ENCODE data around the gene USP17L19. TPM values are rescaled to one million over a fixed set of nuclear protein-coding genes. Genes with fewer than 3 reads are reported as not detected.
A peak's percentile ranks its signal among the peaks of the same experiment; 100 is the strongest.
"Not testable (repeated sequence)": the region's sequence is repeated elsewhere in the genome, so short reads cannot be mapped to it uniquely, and the experiment has no call there.

The USP17L19 gene
- not detected in 3 replicates for total RNA-seq (2021)
- not detected for Bru-seq, nascent RNA
- long read RNA-seq, experiment 1, result 0 reads
- long read RNA-seq, experiment 2, result 0 reads
- long read RNA-seq, experiment 3, result 0 reads

GRCh38 chr4:9253078-9253477 is at the start of gene USP17L19:
Gene USP17L19, plus strand, starts transcription at chr4:9253378. Its CDS starts 0 bp downstream, at chr4:9253378.
- H3K27me3 Mint-ChIP-seq (ENCODE audit: low read depth); H3K27ac Mint-ChIP-seq; POLR2A ChIA-PET; DNase-seq (ENCODE audit: low spot score); H3K4me3 Mint-ChIP-seq; H3K9me3 Mint-ChIP-seq; CTCF ChIA-PET; H3K36me3 Mint-ChIP-seq; ATAC-seq; H3K4me1 Mint-ChIP-seq: not testable (repeated sequence)

GRCh38 chr4:9210357-9210756 is 42.8 kb upstream of the USP17L19 start, which contains the start of gene USP17L10:
Gene USP17L10, plus strand, starts transcription at chr4:9210657. Its CDS starts 0 bp downstream, at chr4:9210657.
- H3K9me3 Mint-ChIP-seq; CTCF ChIA-PET; H3K4me1 Mint-ChIP-seq; H3K27ac Mint-ChIP-seq; POLR2A ChIA-PET; ATAC-seq; H3K27me3 Mint-ChIP-seq (ENCODE audit: low read depth); H3K36me3 Mint-ChIP-seq; DNase-seq (ENCODE audit: low spot score); H3K4me3 Mint-ChIP-seq: not testable (repeated sequence)

GRCh38 chr4:9214701-9215100 is 38.5 kb upstream of the USP17L19 start:
- POLR2A ChIA-PET; DNase-seq (ENCODE audit: low spot score); H3K4me3 Mint-ChIP-seq; ATAC-seq; H3K4me1 Mint-ChIP-seq; H3K9me3 Mint-ChIP-seq; H3K36me3 Mint-ChIP-seq; H3K27ac Mint-ChIP-seq; CTCF ChIA-PET; H3K27me3 Mint-ChIP-seq (ENCODE audit: low read depth): not testable (repeated sequence)

GRCh38 chr4:9215105-9215504 is 38.1 kb upstream of the USP17L19 start, which contains the start of gene USP17L11:
Gene USP17L11, plus strand, starts transcription at chr4:9215405. Its CDS starts 0 bp downstream, at chr4:9215405.
- DNase-seq (ENCODE audit: low spot score); H3K27me3 Mint-ChIP-seq (ENCODE audit: low read depth); CTCF ChIA-PET; H3K9me3 Mint-ChIP-seq; H3K36me3 Mint-ChIP-seq; H3K4me1 Mint-ChIP-seq; ATAC-seq; H3K4me3 Mint-ChIP-seq; H3K27ac Mint-ChIP-seq; POLR2A ChIA-PET: not testable (repeated sequence)

GRCh38 chr4:9219852-9220251 is 33.3 kb upstream of the USP17L19 start, which contains the start of gene USP17L12:
Gene USP17L12, plus strand, starts transcription at chr4:9220152. Its CDS starts 0 bp downstream, at chr4:9220152.
- H3K27ac Mint-ChIP-seq; DNase-seq (ENCODE audit: low spot score); H3K4me3 Mint-ChIP-seq; POLR2A ChIA-PET; H3K27me3 Mint-ChIP-seq (ENCODE audit: low read depth); H3K9me3 Mint-ChIP-seq; H3K4me1 Mint-ChIP-seq; H3K36me3 Mint-ChIP-seq; CTCF ChIA-PET; ATAC-seq: not testable (repeated sequence)

- CTCF ChIA-PET; H3K27me3 Mint-ChIP-seq (ENCODE audit: low read depth); DNase-seq (ENCODE audit: low spot score); H3K4me1 Mint-ChIP-seq; H3K36me3 Mint-ChIP-seq; POLR2A ChIA-PET; H3K9me3 Mint-ChIP-seq; ATAC-seq; H3K4me3 Mint-ChIP-seq; H3K27ac Mint-ChIP-seq: not testable (repeated sequence)
These were observed 28.6 kb upstream of the USP17L19 start, which contains the start of gene USP17L13 for GRCh38 chr4:9224596-9224995. Gene USP17L13, plus strand, starts transcription at chr4:9224896. Its CDS starts 0 bp downstream, at chr4:9224896.

GRCh38 chr4:9230249-9230648 is 22.9 kb upstream of the USP17L19 start:
- H3K27ac Mint-ChIP-seq; H3K27me3 Mint-ChIP-seq (ENCODE audit: low read depth); H3K4me1 Mint-ChIP-seq; CTCF ChIA-PET; POLR2A ChIA-PET; H3K4me3 Mint-ChIP-seq; ATAC-seq; H3K36me3 Mint-ChIP-seq; DNase-seq (ENCODE audit: low spot score); H3K9me3 Mint-ChIP-seq: not testable (repeated sequence)

GRCh38 chr4:9234085-9234484 is 19.1 kb upstream of the USP17L19 start, which contains the start of gene USP17L15:
Gene USP17L15, plus strand, starts transcription at chr4:9234385. Its CDS starts 0 bp downstream, at chr4:9234385.
- H3K4me3 Mint-ChIP-seq; H3K4me1 Mint-ChIP-seq; H3K36me3 Mint-ChIP-seq; DNase-seq (ENCODE audit: low spot score); H3K27ac Mint-ChIP-seq; CTCF ChIA-PET; H3K27me3 Mint-ChIP-seq (ENCODE audit: low read depth); H3K9me3 Mint-ChIP-seq; ATAC-seq; POLR2A ChIA-PET: not testable (repeated sequence)

- H3K36me3 Mint-ChIP-seq; H3K4me3 Mint-ChIP-seq; H3K27ac Mint-ChIP-seq; POLR2A ChIA-PET; DNase-seq (ENCODE audit: low spot score); ATAC-seq; CTCF ChIA-PET; H3K27me3 Mint-ChIP-seq (ENCODE audit: low read depth); H3K9me3 Mint-ChIP-seq; H3K4me1 Mint-ChIP-seq: not testable (repeated sequence)
These were observed 14.7 kb upstream of the USP17L19 start for GRCh38 chr4:9238461-9238860.

- H3K27ac Mint-ChIP-seq; POLR2A ChIA-PET; DNase-seq (ENCODE audit: low spot score); H3K36me3 Mint-ChIP-seq; H3K4me3 Mint-ChIP-seq; H3K4me1 Mint-ChIP-seq; CTCF ChIA-PET; H3K27me3 Mint-ChIP-seq (ENCODE audit: low read depth); H3K9me3 Mint-ChIP-seq; ATAC-seq: not testable (repeated sequence)
These were observed 9.6 kb upstream of the USP17L19 start, which contains the start of gene USP17L17 for GRCh38 chr4:9243579-9243978. Gene USP17L17, plus strand, starts transcription at chr4:9243879. Its CDS starts 0 bp downstream, at chr4:9243879.

GRCh38 chr4:9247953-9248680 is 5.1 kb upstream of the USP17L19 start, which contains the start of gene USP17L18:
Gene USP17L18, plus strand, starts transcription at chr4:9248630. Its CDS starts 0 bp downstream, at chr4:9248630.
- H3K27me3 Mint-ChIP-seq (ENCODE audit: low read depth); H3K9me3 Mint-ChIP-seq; CTCF ChIA-PET; POLR2A ChIA-PET; H3K27ac Mint-ChIP-seq; H3K4me3 Mint-ChIP-seq; H3K4me1 Mint-ChIP-seq; H3K36me3 Mint-ChIP-seq; ATAC-seq: not testable (repeated sequence)
- DNase-seq (ENCODE audit: low spot score), result peak; percentile 5

GRCh38 chr4:9257824-9258223 is 4.6 kb downstream of the USP17L19 start, which contains the start of gene USP17L20:
Gene USP17L20, plus strand, starts transcription at chr4:9258124. Its CDS starts 0 bp downstream, at chr4:9258124.
- H3K4me3 Mint-ChIP-seq; H3K27ac Mint-ChIP-seq; ATAC-seq; H3K36me3 Mint-ChIP-seq; H3K4me1 Mint-ChIP-seq; DNase-seq (ENCODE audit: low spot score); H3K9me3 Mint-ChIP-seq; H3K27me3 Mint-ChIP-seq (ENCODE audit: low read depth); POLR2A ChIA-PET; CTCF ChIA-PET: not testable (repeated sequence)
